Measurements from ENCODE around the gene AADACL4. TPM values are rescaled to one million over a fixed set of nuclear protein-coding genes. Genes with fewer than 3 reads are reported as not detected.
"Not testable (repeated sequence)": the region's sequence is repeated elsewhere in the genome, so short reads cannot be mapped to it uniquely, and the experiment has no call there.

The AADACL4 gene
- total RNA-seq, 2 experiments from 2014 or later = not detected

- POLR2A ChIA-PET = no interaction called here
- H3K4me3 Mint-ChIP-seq = no peak overlapping the region
- peaks cover 13% of the 10 kb centered on the region for H3K27me3 Mint-ChIP-seq
- intact Hi-C loops (cut with DNase I, micrococcal nuclease) = no loop called here
- no peaks in the 10 kb centered on the region for H3K4me1 Mint-ChIP-seq
- CTCF ChIA-PET = no interaction called here
- ATAC-seq (no peak), DNase-seq (no peak)
- H3K36me3 Mint-ChIP-seq (ENCODE audit: low read depth) = peaks cover 2% of the 10 kb centered on the region
- H3K9me3 Mint-ChIP-seq (ENCODE audit: low read depth) = peaks cover 15% of the 10 kb centered on the region
- H3K27ac Mint-ChIP-seq = no peak overlapping the region
Observed at GRCh38 chr1:12644829-12645228, 944 bp downstream of the AADACL4 start.

- H3K27ac Mint-ChIP-seq; H3K9me3 Mint-ChIP-seq (ENCODE audit: low read depth); H3K4me1 Mint-ChIP-seq; POLR2A ChIA-PET; CTCF ChIA-PET; H3K36me3 Mint-ChIP-seq (ENCODE audit: low read depth); ATAC-seq; DNase-seq; intact Hi-C loops (cut with DNase I, micrococcal nuclease); H3K4me3 Mint-ChIP-seq: not testable (repeated sequence)
- H3K27me3 Mint-ChIP-seq = peaks cover 15% of the 10 kb centered on the region
Observed at GRCh38 chr1:12645401-12645800, 1.5 kb downstream of the AADACL4 start.

GRCh38 chr1:12648741-12649140 lies 4.9 kb downstream of the AADACL4 start:
- no peak for ATAC-seq

GRCh38 chr1:12649971-12650421 lies 6.1 kb downstream of the AADACL4 start:
- H3K9me3 Mint-ChIP-seq (ENCODE audit: low read depth) = no peaks in the 10 kb centered on the region
- no peaks in the 10 kb centered on the region for H3K36me3 Mint-ChIP-seq (ENCODE audit: low read depth)
- no peak overlapping the region for H3K4me3 Mint-ChIP-seq
- intact Hi-C loops (cut with DNase I, micrococcal nuclease) = no loop called here
- CTCF ChIA-PET = interaction anchor here (0.6 to 1.9 kb wide), 3 partner anchors 9 to 375 kb away, joined by 3 to 12 read pairs (median 3); no protein-coding TSS in a partner anchor
- no peaks in the 10 kb centered on the region for H3K4me1 Mint-ChIP-seq
- H3K27ac Mint-ChIP-seq = no peak overlapping the region
- ATAC-seq (no peak), DNase-seq (no peak)
- POLR2A ChIA-PET = no interaction called here
- H3K27me3 Mint-ChIP-seq = peaks cover 20% of the 10 kb centered on the region

More at GRCh38 chr1:12648741-12649140, 4.9 kb downstream of the AADACL4 start:
- Mint-ChIP-seq H3K36me3 (ENCODE audit: low read depth) (no peaks in the 10 kb centered on the region), H3K4me3 (no peak overlapping the region), H3K4me1 (no peaks in the 10 kb centered on the region), H3K9me3 (ENCODE audit: low read depth) (no peaks in the 10 kb centered on the region), H3K27me3 (peaks cover 22% of the 10 kb centered on the region), H3K27ac (no peak overlapping the region)
- no peak for DNase-seq
- intact Hi-C loops (cut with DNase I, micrococcal nuclease) = no loop called here
- ChIA-PET CTCF (interaction anchor here (0.5 to 1.9 kb wide), 5 partner anchors 8 to 29 kb away, joined by 3 to 12 read pairs (median 3); no protein-coding TSS in a partner anchor), POLR2A (no interaction called here)

GRCh38 chr1:12654004-12654567 lies 10.2 kb downstream of the AADACL4 start:
- H3K4me1 Mint-ChIP-seq = peaks cover 4% of the 10 kb centered on the region

GRCh38 chr1:12654657-12655056 lies 10.8 kb downstream of the AADACL4 start:
- no peak for DNase-seq
- Mint-ChIP-seq H3K4me3 (no peak overlapping the region), H3K4me1 (peaks cover 4% of the 10 kb centered on the region), H3K9me3 (ENCODE audit: low read depth) (no peaks in the 10 kb centered on the region), H3K36me3 (ENCODE audit: low read depth) (no peaks in the 10 kb centered on the region), H3K27ac (no peak overlapping the region), H3K27me3 (peaks cover 9% of the 10 kb centered on the region)
- CTCF ChIA-PET = no interaction called here
- intact Hi-C loops (cut with DNase I, micrococcal nuclease) = no loop called here
- no peak for ATAC-seq
- POLR2A ChIA-PET = no interaction called here

More at GRCh38 chr1:12654004-12654567, 10.2 kb downstream of the AADACL4 start:
- ChIA-PET CTCF (interaction anchor here (1.0 kb wide), 1 partner anchor 425 kb away, joined by 3 read pairs; no protein-coding TSS in a partner anchor), POLR2A (no interaction called here)
- Mint-ChIP-seq H3K27ac (no peak overlapping the region), H3K27me3 (peaks cover 13% of the 10 kb centered on the region), H3K9me3 (ENCODE audit: low read depth) (no peaks in the 10 kb centered on the region), H3K36me3 (ENCODE audit: low read depth) (no peaks in the 10 kb centered on the region), H3K4me3 (no peak overlapping the region)
- intact Hi-C loops (cut with DNase I, micrococcal nuclease) = no loop called here
- ATAC-seq (no peak), DNase-seq (no peak)

GRCh38 chr1:12656575-12656974 lies 12.7 kb downstream of the AADACL4 start:
- Mint-ChIP-seq H3K27ac (no peak overlapping the region), H3K9me3 (ENCODE audit: low read depth) (no peaks in the 10 kb centered on the region), H3K27me3 (peaks cover 4% of the 10 kb centered on the region), H3K36me3 (ENCODE audit: low read depth) (no peaks in the 10 kb centered on the region), H3K4me3 (no peak overlapping the region), H3K4me1 (peaks cover 4% of the 10 kb centered on the region)
- ATAC-seq (no peak), DNase-seq (no peak)
- intact Hi-C loops (cut with DNase I, micrococcal nuclease) = no loop called here
- ChIA-PET CTCF (interaction anchor here (0.7 to 1.9 kb wide), 5 partner anchors 43 to 384 kb away, joined by 3 to 8 read pairs (median 3); no protein-coding TSS in a partner anchor), POLR2A (no interaction called here)

- H3K4me1 Mint-ChIP-seq = peaks cover 4% of the 10 kb centered on the region
- DNase-seq (no peak), ATAC-seq (no peak)
- ChIA-PET CTCF (interaction anchor here (0.6 to 1.9 kb wide), 6 partner anchors 42 to 386 kb away, joined by 3 to 13 read pairs (median 3); no protein-coding TSS in a partner anchor), POLR2A (no interaction called here)
- no peaks in the 10 kb centered on the region for H3K9me3 Mint-ChIP-seq (ENCODE audit: low read depth)
- intact Hi-C loops (cut with DNase I, micrococcal nuclease) = no loop called here
- H3K27me3 Mint-ChIP-seq = peaks cover 1% of the 10 kb centered on the region
- H3K27ac Mint-ChIP-seq = no peak overlapping the region
- H3K4me3 Mint-ChIP-seq = no peak overlapping the region
- H3K36me3 Mint-ChIP-seq (ENCODE audit: low read depth) = no peaks in the 10 kb centered on the region
Observed at GRCh38 chr1:12657060-12657884, 13.4 kb downstream of the AADACL4 start.

GRCh38 chr1:12657885-12658512 lies 14.1 kb downstream of the AADACL4 start:
- intact Hi-C loops (cut with DNase I, micrococcal nuclease) = loop anchor here (2.0 kb wide), 2 partner anchors 343 to 539 kb away; no protein-coding TSS in a partner anchor
- H3K4me3 Mint-ChIP-seq; H3K36me3 Mint-ChIP-seq (ENCODE audit: low read depth); H3K9me3 Mint-ChIP-seq (ENCODE audit: low read depth); DNase-seq; ATAC-seq; POLR2A ChIA-PET; H3K27ac Mint-ChIP-seq; H3K27me3 Mint-ChIP-seq; H3K4me1 Mint-ChIP-seq: not testable (repeated sequence)
- CTCF ChIA-PET = interaction anchor here (0.6 to 2.2 kb wide), 28 partner anchors 8 to 534 kb away, joined by 3 to 14 read pairs (median 6); no protein-coding TSS in a partner anchor

- Mint-ChIP-seq H3K27me3 (no peaks in the 10 kb centered on the region), H3K4me1 (peaks cover 4% of the 10 kb centered on the region), H3K36me3 (ENCODE audit: low read depth) (no peaks in the 10 kb centered on the region), H3K9me3 (ENCODE audit: low read depth) (no peaks in the 10 kb centered on the region), H3K27ac (no peak overlapping the region), H3K4me3 (no peak overlapping the region)
- ChIA-PET CTCF (interaction anchor here (0.6 to 2.2 kb wide), 54 partner anchors 9 to 565 kb away, joined by 3 to 14 read pairs (median 4); partner anchors contain the start of genes AADACL4 and DHRS3), POLR2A (no interaction called here)
- DNase-seq = peak; percentile 82
- ATAC-seq = peak; percentile 74
- intact Hi-C loops (cut with DNase I, micrococcal nuclease) = loop anchor here (1.0 to 2.0 kb wide), 5 partner anchors 344 to 540 kb away; no protein-coding TSS in a partner anchor
Observed at GRCh38 chr1:12658531-12659453, 14.9 kb downstream of the AADACL4 start.
